ENCODE measurements around the gene TBKBP1. TPM values are rescaled to one million over a fixed set of nuclear protein-coding genes. Genes with fewer than 3 reads are reported as not detected.

TBKBP1 gene
- polyA plus RNA-seq, 3 donors: 0.22 to 7.7 (median 0.45) TPM

GRCh38 chr17:47730681-47731080, 36.7 kb downstream of the TBKBP1 start:
- Mint-ChIP-seq H3K27ac (peak overlapping the region in 1 of 7 donors; percentile 34), H3K9me3 (peaks cover 0 to 14% (median 5%) of the 10 kb centered on the region in 7 donors), H3K4me1 (peaks cover 12% of the 10 kb centered on the region), H3K36me3 (peaks cover 2 to 7% of the 10 kb centered on the region in 2 donors), H3K4me3 (peak overlapping the region in 1 of 2 donors; percentile 7), H3K27me3 (ENCODE audit: low read depth in 3 of 3) (peaks cover 50 to 70% (median 52%) of the 10 kb centered on the region in 3 donors)
- H3K27me3 ChIP-seq (ENCODE audit: control insufficient read depth in 2 of 2, insufficient read depth in 2 of 2, low read length in 2 of 2): peaks cover 18 to 51% of the 10 kb centered on the region in 2 donors
- no peak overlapping the region for H2AFZ ChIP-seq (ENCODE audit: insufficient read depth, low read depth, low read length, poor library complexity, severe bottlenecking)
- no peaks in the 10 kb centered on the region for H3K36me3 ChIP-seq (replicated peaks in 1 of 2; ENCODE audit: control insufficient read depth in 1 of 2, insufficient read depth in 2 of 2, low read length in 2 of 2)
- H3K79me2 ChIP-seq (ENCODE audit: insufficient read depth, low read length): no peaks in the 10 kb centered on the region
- no peak overlapping the region for H3K27ac ChIP-seq (ENCODE audit: low read depth in 1 of 2, low read length in 2 of 2)
- intact Hi-C loops (cut with micrococcal nuclease): no loop called here
- no peak for DNase-seq
- WGBS (ENCODE audit: insufficient coverage): no CpG with 5 or more reads among the region's 4 CpGs
- H3K9ac ChIP-seq (ENCODE audit: insufficient read depth, low read length, poor library complexity, severe bottlenecking): no peak overlapping the region
- H3K9me3 ChIP-seq (replicated peaks in 1 of 2; ENCODE audit: control insufficient read depth in 1 of 2, insufficient read depth in 1 of 2, low read length in 2 of 2): peaks cover 0 to 10% of the 10 kb centered on the region in 2 donors
- H3K4me1 ChIP-seq (ENCODE audit: control insufficient read depth in 1 of 2, insufficient read depth in 2 of 2, low read length in 2 of 2): peaks cover 5 to 13% of the 10 kb centered on the region in 2 donors
- H4K20me1 ChIP-seq (ENCODE audit: insufficient read depth, low read length): no peaks in the 10 kb centered on the region
- TF ChIP-seq CTCF (IDR thresholded peaks at IDR 0.05): no peak
- no peak overlapping the region for H3K4me3 ChIP-seq (replicated peaks in 1 of 3; ENCODE audit: low read depth in 2 of 3, low read length in 3 of 3)
- H3K4me2 ChIP-seq (replicated peaks; ENCODE audit: extremely low read depth, low read length, poor library complexity, severe bottlenecking): no peak overlapping the region

- Mint-ChIP-seq H3K4me3 (peak overlapping the region in 1 of 2 donors; percentile 16), H3K27ac (peak overlapping the region in 1 of 7 donors; percentile 57), H3K4me1 (peaks cover 12% of the 10 kb centered on the region), H3K9me3 (peaks cover 0 to 14% (median 5%) of the 10 kb centered on the region in 7 donors), H3K27me3 (ENCODE audit: low read depth in 3 of 3) (peaks cover 55 to 69% (median 55%) of the 10 kb centered on the region in 3 donors), H3K36me3 (peaks cover 2 to 7% of the 10 kb centered on the region in 2 donors)
- Histone ChIP-seq H3K9ac (ENCODE audit: insufficient read depth, low read length, poor library complexity, severe bottlenecking) (no peak overlapping the region), H3K9me3 (replicated peaks in 1 of 2; ENCODE audit: control insufficient read depth in 1 of 2, insufficient read depth in 1 of 2, low read length in 2 of 2) (peaks cover 0 to 10% of the 10 kb centered on the region in 2 donors), H3K4me1 (ENCODE audit: control insufficient read depth in 1 of 2, insufficient read depth in 2 of 2, low read length in 2 of 2) (peaks cover 5 to 13% of the 10 kb centered on the region in 2 donors), H3K79me2 (ENCODE audit: insufficient read depth, low read length) (no peaks in the 10 kb centered on the region), H3K27me3 (ENCODE audit: control insufficient read depth in 2 of 2, insufficient read depth in 2 of 2, low read length in 2 of 2) (peaks cover 18 to 51% of the 10 kb centered on the region in 2 donors), H4K20me1 (ENCODE audit: insufficient read depth, low read length) (no peaks in the 10 kb centered on the region), H2AFZ (ENCODE audit: insufficient read depth, low read depth, low read length, poor library complexity, severe bottlenecking) (no peak overlapping the region), H3K27ac (ENCODE audit: low read depth in 1 of 2, low read length in 2 of 2) (no peak overlapping the region), H3K4me3 (replicated peaks in 1 of 3; ENCODE audit: low read depth in 2 of 3, low read length in 3 of 3) (no peak overlapping the region), H3K4me2 (replicated peaks; ENCODE audit: extremely low read depth, low read length, poor library complexity, severe bottlenecking) (no peak overlapping the region), H3K36me3 (replicated peaks in 1 of 2; ENCODE audit: control insufficient read depth in 1 of 2, insufficient read depth in 2 of 2, low read length in 2 of 2) (no peaks in the 10 kb centered on the region)
- no CpG with 5 or more reads among the region's 2 CpGs for WGBS (ENCODE audit: insufficient coverage)
- no peak for DNase-seq
- intact Hi-C loops (cut with micrococcal nuclease): no loop called here
- no peak for TF ChIP-seq CTCF (IDR thresholded peaks at IDR 0.05)
Observed at GRCh38 chr17:47731396-47731795, 37.4 kb downstream of the TBKBP1 start.
